ENCODE results near the gene GAR1. TPM values are rescaled to one million over a fixed set of nuclear protein-coding genes. Genes with fewer than 3 reads are reported as not detected.

GAR1 gene
- total RNA-seq, 4 donors from 2014 or later: 2.2 to 15.6 (median 7.8) TPM

DNA sequence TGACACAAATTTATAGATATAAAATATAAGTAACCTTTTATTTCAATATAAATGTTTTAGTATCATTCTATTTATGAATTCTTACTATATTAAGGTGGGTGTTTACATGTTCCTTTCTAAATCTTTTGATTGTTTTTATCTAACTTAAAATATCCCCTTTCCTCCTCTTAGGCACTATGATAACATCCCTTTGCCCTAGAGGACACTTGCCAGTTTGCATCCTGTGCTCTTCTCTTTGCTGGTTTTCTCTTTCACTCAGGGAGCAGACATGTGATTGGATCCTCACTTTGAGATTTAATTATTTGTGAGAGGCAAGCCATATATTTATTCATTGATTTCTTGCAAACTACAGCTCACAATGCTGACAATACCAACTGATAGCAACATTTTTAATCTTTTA is 48.6 kb downstream of the GAR1 start:
- TF ChIP-seq, protein P1, sequence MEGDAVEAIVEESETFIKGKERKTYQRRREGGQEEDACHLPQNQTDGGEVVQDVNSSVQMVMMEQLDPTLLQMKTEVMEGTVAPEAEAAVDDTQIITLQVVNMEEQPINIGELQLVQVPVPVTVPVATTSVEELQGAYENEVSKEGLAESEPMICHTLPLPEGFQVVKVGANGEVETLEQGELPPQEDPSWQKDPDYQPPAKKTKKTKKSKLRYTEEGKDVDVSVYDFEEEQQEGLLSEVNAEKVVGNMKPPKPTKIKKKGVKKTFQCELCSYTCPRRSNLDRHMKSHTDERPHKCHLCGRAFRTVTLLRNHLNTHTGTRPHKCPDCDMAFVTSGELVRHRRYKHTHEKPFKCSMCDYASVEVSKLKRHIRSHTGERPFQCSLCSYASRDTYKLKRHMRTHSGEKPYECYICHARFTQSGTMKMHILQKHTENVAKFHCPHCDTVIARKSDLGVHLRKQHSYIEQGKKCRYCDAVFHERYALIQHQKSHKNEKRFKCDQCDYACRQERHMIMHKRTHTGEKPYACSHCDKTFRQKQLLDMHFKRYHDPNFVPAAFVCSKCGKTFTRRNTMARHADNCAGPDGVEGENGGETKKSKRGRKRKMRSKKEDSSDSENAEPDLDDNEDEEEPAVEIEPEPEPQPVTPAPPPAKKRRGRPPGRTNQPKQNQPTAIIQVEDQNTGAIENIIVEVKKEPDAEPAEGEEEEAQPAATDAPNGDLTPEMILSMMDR (IDR thresholded peaks at IDR 0.05): no peak
- no peak for TF ChIP-seq POLR2A (IDR thresholded peaks at IDR 0.05)
- DNase-seq (ENCODE audit: low spot score in 2 of 2): no peak
- H3K4me3 ChIP-seq (ENCODE audit: low read depth, poor library complexity, severe bottlenecking): no peak overlapping the region
- intact Hi-C loops (cut with DNase I; ENCODE audit: low total_unique reads): no loop called here

DNA sequence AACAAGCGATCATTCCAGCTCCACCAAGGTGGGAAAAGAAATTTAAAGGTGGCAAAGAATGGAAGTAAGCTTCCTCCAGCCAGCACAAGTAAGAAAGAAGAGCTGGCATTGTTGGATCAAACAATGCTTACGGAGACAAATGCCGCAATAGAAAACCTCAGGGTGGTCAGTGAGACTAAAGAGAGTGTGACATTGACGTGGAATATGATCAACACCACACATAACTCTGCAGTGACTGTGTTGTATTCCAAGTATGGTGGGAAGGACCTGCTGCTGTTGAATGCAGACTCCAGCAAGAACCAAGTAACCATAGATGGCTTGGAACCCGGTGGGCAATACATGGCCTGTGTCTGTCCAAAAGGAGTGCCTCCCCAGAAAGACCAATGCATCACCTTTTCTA is 54.5 kb downstream of the GAR1 start:
- H3K4me3 ChIP-seq (ENCODE audit: low read depth, poor library complexity, severe bottlenecking): no peak overlapping the region
- no peak for TF ChIP-seq POLR2A (IDR thresholded peaks at IDR 0.05)
- intact Hi-C loops (cut with DNase I; ENCODE audit: low total_unique reads): no loop called here
- DNase-seq (ENCODE audit: low spot score in 2 of 2): no peak
- WGBS, 2 donors: 94% methylated on average over 5 of the region's 5 CpGs

DNA sequence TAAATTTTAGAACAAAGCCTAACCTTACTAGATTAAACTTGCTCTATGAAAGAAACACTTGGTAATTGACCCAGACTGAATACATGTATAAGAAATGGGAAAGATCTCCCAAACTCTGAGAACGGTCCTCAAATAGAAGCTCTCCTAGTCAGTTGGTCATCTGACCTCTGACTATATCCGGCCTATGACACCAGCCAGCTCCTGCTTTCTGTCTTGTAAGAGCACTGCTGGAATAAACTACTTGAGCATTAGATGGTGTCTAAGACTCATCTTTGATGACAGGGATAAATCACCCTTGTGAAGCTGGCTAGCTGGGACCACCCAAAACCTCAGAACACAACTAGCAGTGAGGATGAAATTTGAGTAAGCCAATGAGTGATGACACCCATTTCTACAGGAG is 56.5 kb downstream of the GAR1 start:
- H3K4me3 ChIP-seq (ENCODE audit: low read depth, poor library complexity, severe bottlenecking): no peak overlapping the region
- 93 to 97% methylated on average over 2 of the region's 2 CpGs for WGBS, 2 donors
- intact Hi-C loops (cut with DNase I; ENCODE audit: low total_unique reads): no loop called here
- TF ChIP-seq POLR2A (IDR thresholded peaks at IDR 0.05): no peak
- TF ChIP-seq, protein P1 (IDR thresholded peaks at IDR 0.05): no peak
- no peak for DNase-seq (ENCODE audit: low spot score in 2 of 2)

DNA sequence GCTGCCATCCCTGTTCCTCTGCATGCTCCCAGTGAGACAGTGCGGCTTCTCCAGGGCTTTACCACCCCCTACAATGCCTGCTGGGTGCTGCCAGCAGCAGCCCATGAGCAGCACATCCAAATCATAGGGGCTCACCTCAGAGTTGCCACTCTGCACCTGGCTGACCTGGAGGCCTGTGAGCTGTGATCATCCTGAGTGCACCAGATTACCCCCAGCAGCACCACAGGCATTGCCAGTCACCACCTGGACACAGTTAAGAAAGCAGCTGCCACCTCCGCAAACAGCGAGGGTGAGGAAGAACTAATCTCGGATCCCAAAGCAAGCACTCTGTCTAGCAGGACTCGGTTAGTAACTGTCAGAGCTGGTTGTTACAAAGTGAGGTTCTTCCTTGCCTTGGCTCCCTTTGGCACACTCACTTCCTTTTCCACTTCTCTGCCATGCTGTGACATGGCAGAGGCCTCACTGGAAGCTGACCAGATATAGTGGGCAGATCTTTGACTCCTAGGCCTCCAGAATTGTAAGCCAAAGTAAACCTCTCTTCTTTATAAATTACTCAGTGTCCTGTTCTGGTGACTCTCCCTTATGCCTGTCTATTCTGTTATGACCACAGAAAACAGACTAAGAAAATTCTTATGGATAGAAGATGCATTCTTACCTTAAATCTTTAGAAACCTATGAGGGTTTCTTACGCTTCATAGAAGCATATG is 57.5 kb downstream of the GAR1 start:
- no peak for DNase-seq (ENCODE audit: low spot score in 2 of 2)
- no peak for TF ChIP-seq POLR2A (IDR thresholded peaks at IDR 0.05)
- TF ChIP-seq, protein P1 (IDR thresholded peaks at IDR 0.05): no peak
- H3K4me3 ChIP-seq (ENCODE audit: low read depth, poor library complexity, severe bottlenecking): no peak overlapping the region
- intact Hi-C loops (cut with DNase I; ENCODE audit: low total_unique reads): no loop called here
- 95 to 100% methylated on average over 6 of the region's 6 CpGs for WGBS, 2 donors

DNA sequence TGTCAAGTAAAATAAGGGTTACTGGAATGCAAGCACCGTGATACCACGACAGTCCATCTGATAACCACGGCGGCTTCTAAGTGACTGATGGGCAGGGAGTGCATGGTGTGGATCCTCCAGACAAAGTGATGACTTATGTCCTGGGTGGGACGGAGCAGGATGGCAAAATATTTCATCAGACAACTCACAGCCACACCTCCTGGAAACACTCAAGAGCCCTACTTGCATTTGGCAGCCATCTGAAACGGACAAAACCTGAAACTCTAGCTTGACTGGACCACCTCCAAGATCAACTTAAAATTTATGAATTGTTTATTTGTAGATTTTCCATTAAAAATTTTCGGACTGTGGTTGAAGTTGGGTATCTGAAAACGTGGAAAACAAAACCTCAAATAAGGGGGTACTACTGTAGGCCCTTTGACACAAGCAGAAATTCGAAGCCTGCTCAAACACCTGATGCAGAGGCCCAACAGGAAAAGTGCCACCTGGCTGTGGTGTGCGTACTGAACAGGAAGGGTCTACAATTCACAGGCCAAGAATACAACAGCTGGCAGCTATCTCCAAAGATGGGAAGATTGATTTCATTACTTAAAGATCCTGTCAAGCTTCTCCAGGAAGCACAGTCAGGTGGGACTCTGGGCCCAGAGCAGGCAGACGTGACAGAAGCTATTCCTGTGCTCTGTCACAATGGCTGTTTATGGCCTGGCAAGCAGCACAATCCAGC is 58.4 kb downstream of the GAR1 start:
- TF ChIP-seq, protein P1 (IDR thresholded peaks at IDR 0.05): no peak
- no peak for TF ChIP-seq POLR2A (IDR thresholded peaks at IDR 0.05)
- DNase-seq (ENCODE audit: low spot score in 2 of 2): no peak
- intact Hi-C loops (cut with DNase I; ENCODE audit: low total_unique reads): no loop called here
- WGBS, 2 donors: 56 to 57% methylated on average over 11 of the region's 11 CpGs
- H3K4me3 ChIP-seq (ENCODE audit: low read depth, poor library complexity, severe bottlenecking): no peak overlapping the region

Other genes with a start within 250 kb of the GAR1 start
- gene CASP6, start 112.3 kb upstream of the GAR1 start, total RNA-seq: 10 to 100 TPM; 10.8 to 24.2 (median 19.9) TPM
- 10 to 100 TPM; 14.7 to 19.1 (median 17.4) TPM for gene PLA2G12A, start 85.7 kb upstream of the GAR1 start, total RNA-seq
- 1 to 10 TPM; 1.1 to 6.0 (median 2.8) TPM for gene CFI, start 13.8 kb upstream of the GAR1 start, total RNA-seq
- under 1 TPM in 1 of 4 donors, not detected in 3; 0.34 TPM for gene RRH, start 12.2 kb downstream of the GAR1 start, total RNA-seq
- under 1 TPM in 2 of 4 donors, not detected in 2; 0.21 to 0.42 TPM for gene LRIT3, start 32.3 kb downstream of the GAR1 start, total RNA-seq
- 1 to 10 TPM; 1.5 to 3.9 (median 2.3) TPM for gene EGF, start 97.1 kb downstream of the GAR1 start, total RNA-seq